GM19463 (cell line): ENCODE data around the gene NECTIN1.
A peak's percentile ranks its signal among the peaks of the same experiment; 100 is the strongest.

ENCODE experiments used
- ATAC-seq: cut with Tn5 transposase; IDR thresholded peaks from one replicate; pipeline ENCODE4 v1.9.1; 2021; ENCODE audit warnings: mild to moderate bottlenecking, moderate library complexity; ENCODE audit not compliant: unreplicated experiment

Gene NECTIN1

GRCh38 chr11:119737366-119738058, 8.5 kb upstream of the NECTIN1 start:
- no peak for ATAC-seq

DNA sequence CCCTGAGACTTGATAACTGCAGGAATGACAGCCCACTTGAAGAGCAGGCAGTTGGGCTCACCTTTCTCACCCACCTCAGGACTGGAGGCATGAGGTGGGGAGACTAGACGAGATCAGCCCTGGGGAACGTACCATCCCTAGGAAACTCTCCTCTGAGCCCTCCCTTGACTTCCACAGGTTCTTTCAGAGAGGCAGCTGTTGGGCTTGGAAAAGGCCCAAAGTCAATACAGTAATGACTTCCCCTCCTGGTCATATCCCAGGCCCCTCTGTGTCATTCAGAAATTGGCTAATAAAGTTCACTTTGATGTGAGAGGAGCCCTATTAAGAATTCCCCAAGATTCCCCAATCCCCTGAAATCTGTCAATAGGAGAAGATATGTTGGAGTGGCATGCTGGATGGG, 5.8 kb upstream of the NECTIN1 start:
- no peak for ATAC-seq

DNA sequence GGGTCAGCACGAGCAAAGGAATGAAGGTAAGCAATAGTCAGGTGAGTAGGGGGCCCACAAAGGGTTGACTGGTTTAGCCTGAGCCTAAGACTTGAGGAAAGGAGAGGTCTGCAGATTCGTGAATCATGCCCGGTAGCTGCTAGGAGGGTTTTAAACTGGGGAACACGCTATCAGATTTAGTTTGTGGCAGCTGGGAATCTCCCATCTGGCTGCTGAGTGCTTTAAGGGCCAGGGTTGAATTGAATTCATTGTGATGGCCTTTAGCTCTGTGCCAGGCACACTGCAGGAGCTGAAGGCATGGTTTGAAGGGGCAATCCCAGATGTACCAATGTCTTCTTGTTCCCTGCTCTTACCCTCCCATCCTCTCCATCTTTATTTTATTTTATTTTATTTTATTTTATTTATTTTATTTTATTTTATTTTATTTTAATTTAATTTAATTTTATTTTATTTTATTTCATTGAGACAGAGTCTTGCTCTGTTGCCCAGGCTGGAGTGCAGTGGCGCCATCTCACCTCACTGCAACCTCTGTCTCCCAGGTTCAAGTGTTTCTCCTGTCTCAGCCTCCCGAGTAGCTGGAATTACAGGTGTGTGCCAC, 1.9 kb upstream of the NECTIN1 start:
- ATAC-seq = no peak

GRCh38 chr11:119729951-119730613, 1.1 kb upstream of the NECTIN1 start:
- ATAC-seq = no peak

DNA sequence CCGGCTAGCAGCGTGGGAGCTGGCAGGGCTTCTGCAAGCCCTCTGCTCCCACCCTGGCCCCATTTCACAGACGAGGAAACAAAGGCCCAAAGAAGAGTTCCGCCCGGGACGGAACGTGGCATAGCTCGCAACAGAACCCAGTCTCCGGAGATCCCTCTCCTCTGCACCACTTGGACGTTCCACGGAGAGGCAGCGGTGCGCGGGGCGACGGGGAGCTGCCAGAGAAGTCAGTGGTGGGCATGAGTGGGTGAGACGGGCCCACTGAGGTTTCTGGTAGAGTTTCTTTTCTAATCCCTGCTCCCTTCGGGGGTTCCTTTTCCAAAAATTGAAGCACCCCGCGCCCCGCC, 554 bp upstream of the NECTIN1 start:
- ATAC-seq = peak; percentile 14

GRCh38 chr11:119728211-119728626, 781 bp downstream of the NECTIN1 start:
- no peak for ATAC-seq

DNA sequence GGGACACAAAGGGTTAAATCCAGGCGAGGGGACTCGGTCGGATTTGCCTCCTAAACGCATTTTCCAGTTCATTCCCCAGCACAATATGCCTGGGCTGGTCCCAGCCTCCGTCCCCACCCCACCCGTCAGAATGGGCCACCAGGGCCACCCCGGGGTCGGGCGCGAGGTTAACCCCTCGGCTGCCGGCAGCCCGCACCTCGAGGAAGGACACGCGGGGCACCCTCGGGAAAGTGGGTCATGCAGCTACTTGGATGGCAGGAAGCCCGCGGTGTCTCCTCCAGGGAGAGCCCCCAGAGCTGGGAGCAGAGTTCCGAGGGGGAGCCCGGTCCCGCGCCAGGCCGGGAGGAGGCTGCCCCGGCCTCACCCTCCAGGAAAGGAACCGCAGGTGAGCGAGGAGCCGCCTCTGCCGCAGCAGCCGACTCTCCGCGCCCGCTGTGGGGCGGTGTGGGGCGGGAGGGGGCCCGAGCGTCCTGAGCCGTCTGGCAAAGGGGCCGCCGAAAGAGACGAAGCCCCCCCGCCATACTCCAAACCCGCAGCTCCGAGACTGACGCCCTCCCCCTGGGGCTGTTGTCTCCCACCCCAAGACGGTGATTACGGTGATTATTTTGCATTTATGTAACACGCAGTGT, 1.4 kb downstream of the NECTIN1 start:
- no peak for ATAC-seq

- ATAC-seq = no peak
Measured at GRCh38 chr11:119726585-119727522, 2.1 kb downstream of the NECTIN1 start.

DNA sequence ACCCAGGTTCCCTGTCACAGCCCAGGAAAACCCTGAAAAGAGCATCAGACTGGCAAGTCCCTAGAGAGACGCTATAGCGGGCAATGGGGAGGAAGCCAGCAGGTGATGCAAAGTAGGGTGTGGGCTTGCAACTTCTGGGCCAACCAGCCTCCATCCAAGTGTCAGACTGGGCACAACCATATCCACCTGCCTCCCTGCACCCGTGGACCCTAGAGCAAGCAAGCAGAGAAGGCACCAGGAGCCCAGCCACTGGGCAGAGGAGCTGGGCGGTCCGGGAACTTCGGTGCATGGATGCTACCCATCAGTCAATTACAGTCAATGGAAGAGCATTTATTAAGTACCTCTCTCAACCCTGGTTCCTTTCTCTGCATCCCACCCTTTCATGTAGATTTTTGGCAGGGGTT, 2.8 kb downstream of the NECTIN1 start:
- ATAC-seq = no peak

DNA sequence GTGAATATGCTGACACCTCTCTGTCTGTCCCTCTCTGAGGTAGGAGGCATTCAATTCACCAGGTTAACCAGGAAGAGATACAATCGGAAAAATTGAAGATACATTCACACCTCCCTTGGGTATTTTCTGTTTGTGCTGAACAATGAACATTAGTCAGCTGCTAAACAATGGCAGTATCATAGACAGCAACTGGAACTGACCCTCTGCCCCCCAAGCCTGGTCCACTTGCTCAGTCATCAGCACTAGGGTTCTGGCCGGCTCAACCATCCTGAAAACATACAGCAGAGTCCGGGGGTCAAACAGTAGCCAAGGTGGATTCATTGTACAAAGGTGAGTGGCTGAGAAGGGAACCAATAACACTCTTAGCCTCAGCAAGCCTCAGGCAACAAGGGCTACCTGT, 4.0 kb downstream of the NECTIN1 start:
- no peak for ATAC-seq

DNA sequence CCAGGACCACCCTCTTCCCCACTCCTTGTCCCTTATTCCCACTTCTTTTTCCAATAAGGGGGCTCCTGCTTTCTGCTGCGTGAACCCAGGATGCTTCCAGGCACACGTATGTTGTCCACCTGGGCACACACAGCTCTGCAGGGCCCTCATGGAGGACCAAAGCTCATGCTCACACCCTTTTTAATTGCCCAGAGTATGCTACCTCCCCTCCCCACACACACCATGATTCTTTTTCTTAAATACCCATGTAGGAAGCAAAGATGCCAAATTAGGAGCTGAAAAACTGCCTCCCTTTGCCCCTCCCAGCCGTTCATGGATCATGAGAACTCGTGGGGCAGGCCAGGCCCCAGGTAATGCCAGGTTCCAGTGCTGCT, 5.1 kb downstream of the NECTIN1 start:
- no peak for ATAC-seq

- ATAC-seq = no peak
Measured at GRCh38 chr11:119723243-119723951, 5.6 kb downstream of the NECTIN1 start.

DNA sequence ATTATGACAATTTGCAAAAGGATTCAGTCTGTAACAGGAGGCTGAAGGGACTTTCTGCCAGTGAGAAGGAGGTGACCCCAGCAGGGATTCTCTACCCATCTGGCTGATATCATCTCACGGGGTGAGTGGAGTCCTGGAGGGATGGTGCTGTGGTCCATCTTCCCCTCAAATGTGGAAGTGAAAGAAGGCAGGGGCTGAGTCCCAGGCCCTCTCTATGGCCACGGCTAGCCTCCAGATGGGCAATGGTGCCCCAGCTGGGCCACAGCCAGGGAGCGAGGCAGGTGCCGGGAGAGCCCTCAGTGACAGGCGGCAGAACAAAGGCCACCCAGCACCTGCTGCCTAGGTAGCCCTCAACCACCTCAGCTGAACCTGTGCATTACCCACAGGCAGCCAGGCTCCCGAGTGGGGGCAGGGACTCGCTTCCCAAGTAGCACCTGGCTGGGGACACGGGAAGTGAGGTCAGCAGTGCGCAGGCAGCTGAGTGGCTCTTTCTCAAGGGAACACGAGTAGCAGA, 6.7 kb downstream of the NECTIN1 start:
- peak; percentile 41 for ATAC-seq

GRCh38 chr11:119721129-119722120, 7.6 kb downstream of the NECTIN1 start:
- ATAC-seq = no peak

DNA sequence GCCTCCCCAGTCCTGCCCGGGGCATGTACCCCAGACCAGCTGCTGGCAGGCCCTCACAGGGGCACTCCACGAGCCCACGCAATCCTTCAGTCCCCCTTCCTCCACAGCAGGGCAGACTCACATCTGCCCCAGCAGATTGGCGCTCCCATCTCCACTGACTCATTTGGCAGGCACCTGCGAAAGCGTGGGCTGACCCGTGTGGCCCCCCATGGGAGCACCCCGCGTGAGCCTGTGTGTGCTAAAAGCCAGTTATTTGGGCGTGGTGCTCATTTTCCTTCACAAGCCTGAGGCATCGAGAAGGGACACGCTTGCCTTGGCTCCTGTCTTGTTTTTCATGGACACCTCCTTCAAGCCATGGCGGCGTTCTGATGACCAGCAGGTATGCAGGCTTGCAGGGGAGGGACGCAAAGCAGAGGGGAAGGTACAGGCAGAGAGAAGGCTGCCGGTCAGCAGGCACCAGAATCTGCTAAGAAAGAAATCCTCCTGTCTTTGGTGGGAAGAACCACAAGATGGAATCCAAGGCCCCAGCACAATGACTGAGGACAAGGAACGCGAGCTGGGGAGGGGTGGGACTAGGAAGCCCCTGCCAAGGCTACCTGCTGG, 8.6 kb downstream of the NECTIN1 start:
- ATAC-seq = no peak

GRCh38 chr11:119717839-119718534, 11.0 kb downstream of the NECTIN1 start:
- no peak for ATAC-seq

DNA sequence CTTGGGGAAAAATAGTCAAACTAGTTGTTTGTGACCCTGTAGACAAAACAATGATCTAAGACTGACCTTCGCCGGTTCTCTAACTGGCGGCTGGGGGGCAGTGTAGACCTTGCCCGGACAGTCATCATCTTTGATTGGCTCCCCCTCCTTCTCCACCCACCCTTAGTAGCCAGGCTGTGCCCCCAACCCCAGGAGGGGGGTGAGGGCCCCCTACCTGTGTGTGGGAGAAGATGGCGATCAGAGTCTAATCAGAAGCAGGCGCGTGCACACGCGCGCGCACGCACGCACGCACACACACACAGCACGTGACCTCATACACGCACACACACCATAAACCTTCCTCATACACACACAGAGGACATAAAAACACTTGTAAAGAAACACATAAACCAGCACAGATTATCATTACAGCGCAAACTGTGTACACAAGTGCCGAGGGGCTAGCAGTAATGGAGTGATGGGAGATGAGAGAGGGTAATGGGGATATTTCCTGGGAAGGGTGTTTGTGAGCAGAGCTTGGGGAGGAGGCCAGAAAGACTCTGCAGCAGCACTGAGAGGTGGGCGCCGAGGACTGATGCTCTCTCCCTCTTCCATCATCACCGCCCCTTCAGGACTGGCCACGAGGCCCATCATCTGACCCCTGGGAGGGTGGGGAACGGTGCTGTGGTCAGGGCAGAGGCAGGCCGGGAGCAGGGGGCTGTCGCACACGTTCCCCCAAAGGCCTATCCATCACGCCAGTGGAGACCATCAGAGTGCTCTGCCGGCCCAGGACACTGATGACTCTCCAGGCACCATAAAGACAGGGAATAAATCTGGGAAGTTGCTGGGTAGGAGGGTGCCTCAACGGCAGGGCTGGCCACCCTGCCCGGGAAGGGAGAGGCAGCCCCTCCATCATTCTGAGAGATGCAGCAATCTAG, 12.2 kb downstream of the NECTIN1 start:
- ATAC-seq = no peak
